Mesenchymal stem cell (in vitro differentiated cells and primary cell): ENCODE data around the gene MYB.

Experiments used
- DNase-seq: peaks from one replicate; pipeline ENCODE4 v3.0.0-alpha.2; 2013
- H2AFZ ChIP-seq: one replicate; pipeline ENCODE4 v1.6.1; 2013; ENCODE audit warnings: low read depth, mild to moderate bottlenecking, control low read depth, inconsistent platforms, low read length, moderate library complexity
- H2AK5ac ChIP-seq: 2 replicates; pipeline ENCODE4 v1.6.1; 2013; ENCODE audit warnings: low read length, moderate library complexity, mild to moderate bottlenecking, inconsistent platforms; ENCODE audit not compliant: severe bottlenecking
- H2BK120ac ChIP-seq: one replicate; pipeline ENCODE4 v1.6.1; 2013; ENCODE audit warnings: low read depth, mild to moderate bottlenecking, inconsistent platforms, low read length, moderate library complexity
- H2BK12ac ChIP-seq, 2 experiments: one replicate each; pipeline ENCODE4 v1.6.1; 2013; ENCODE audit warnings: inconsistent platforms in 2 of 2, low read length in 2 of 2, mild to moderate bottlenecking in 2 of 2, moderate library complexity in 2 of 2, control low read depth in 1 of 2
- H2BK15ac ChIP-seq: one replicate; pipeline ENCODE4 v1.6.1; 2013; ENCODE audit warnings: mild to moderate bottlenecking, low read depth, inconsistent platforms; ENCODE audit not compliant: poor library complexity, severe bottlenecking
- H2BK5ac ChIP-seq: 2 replicates; pipeline ENCODE4 v1.6.1; 2013; ENCODE audit warnings: low read depth, mild to moderate bottlenecking, low read length, control low read depth, inconsistent platforms; ENCODE audit not compliant: poor library complexity, severe bottlenecking
- H3K14ac ChIP-seq, 2 experiments: one replicate each; pipeline ENCODE4 v1.6.1; 2013; ENCODE audit warnings: inconsistent platforms in 2 of 2, low read length in 2 of 2, control low read depth in 1 of 2, mild to moderate bottlenecking in 1 of 2, moderate library complexity in 1 of 2
- H3K18ac ChIP-seq, 2 experiments: one replicate each; pipeline ENCODE4 v1.6.1; 2013; ENCODE audit warnings: inconsistent platforms in 2 of 2, low read length in 2 of 2, control low read depth in 1 of 2, low read depth in 1 of 2, mild to moderate bottlenecking in 1 of 2
- H3K23ac ChIP-seq, 2 experiments: one replicate each; pipeline ENCODE4 v1.6.1; 2013; ENCODE audit warnings: inconsistent platforms in 2 of 2, low read length in 2 of 2, mild to moderate bottlenecking in 2 of 2, moderate library complexity in 2 of 2, control low read depth in 1 of 2
- H3K27ac ChIP-seq: 2 replicates; pipeline ENCODE4 v1.5.1; 2013; ENCODE audit warnings: mild to moderate bottlenecking, moderate library complexity, low read length, control low read depth, inconsistent platforms; ENCODE audit not compliant: poor library complexity, severe bottlenecking
- H3K27me3 ChIP-seq, 2 experiments: 2 replicates each; pipeline versions ENCODE4 v1.6.1 to v1.7.0; 2013; ENCODE audit warnings: low read length in 2 of 2, mild to moderate bottlenecking in 2 of 2, moderate library complexity in 2 of 2, control low read depth in 1 of 2, inconsistent platforms in 1 of 2; ENCODE audit not compliant: control insufficient read depth in 1 of 2, insufficient read depth in 1 of 2
- H3K36me3 ChIP-seq, 2 experiments: 2 replicates each; pipeline versions ENCODE4 v1.6.1 to v1.7.0; 2013; ENCODE audit warnings: low read length in 2 of 2, control low read depth in 1 of 2, inconsistent platforms in 1 of 2, low read depth in 1 of 2, mild to moderate bottlenecking in 1 of 2; ENCODE audit not compliant: insufficient read depth in 2 of 2, control insufficient read depth in 1 of 2
- H3K4ac ChIP-seq, 2 experiments: one replicate each; pipeline ENCODE4 v1.6.1; 2013; ENCODE audit warnings: inconsistent platforms in 2 of 2, low read length in 2 of 2, mild to moderate bottlenecking in 2 of 2, moderate library complexity in 2 of 2, control low read depth in 1 of 2, low read depth in 1 of 2
- H3K4me1 ChIP-seq: 2 replicates; pipeline ENCODE4 v1.6.1; 2013; ENCODE audit warnings: low read depth, low read length, control low read depth; ENCODE audit not compliant: control insufficient read depth, insufficient read depth
- H3K4me2 ChIP-seq: 2 replicates; pipeline ENCODE4 v1.6.1; 2013; ENCODE audit warnings: low read length, mild to moderate bottlenecking, inconsistent platforms; ENCODE audit not compliant: poor library complexity, severe bottlenecking
- H3K4me3 ChIP-seq, 2 experiments: 2 replicates each; pipeline versions ENCODE4 v1.5.1 to v1.7.0; 2013; ENCODE audit warnings: low read length in 2 of 2, mild to moderate bottlenecking in 2 of 2, control low read depth in 1 of 2, low read depth in 1 of 2; ENCODE audit not compliant: insufficient read depth in 1 of 2
- H3K79me1 ChIP-seq: replicated peaks from 2 replicates; pipeline ENCODE4 v1.6.1; 2013; ENCODE audit warnings: mild to moderate bottlenecking, control low read depth, low read length, inconsistent platforms; ENCODE audit not compliant: poor library complexity, severe bottlenecking
- H3K9ac ChIP-seq: 2 replicates; pipeline ENCODE4 v1.7.0; 2013; ENCODE audit warnings: mild to moderate bottlenecking, low read length, moderate library complexity
- H3K9me3 ChIP-seq: 2 replicates; pipeline ENCODE4 v1.7.0; 2013; ENCODE audit warnings: mild to moderate bottlenecking, low read length; ENCODE audit not compliant: control insufficient read depth
- H4K8ac ChIP-seq: one replicate; pipeline ENCODE4 v1.6.1; 2013; ENCODE audit warnings: inconsistent platforms, mild to moderate bottlenecking, low read length, moderate library complexity
- H4K91ac ChIP-seq: one replicate; pipeline ENCODE4 v1.6.1; 2013; ENCODE audit warnings: mild to moderate bottlenecking, low read length, inconsistent platforms
- WGBS: methylation state at CpG from one replicate; pipeline ENCODE4 v1.1.7; 2013; ENCODE audit warnings: mixed read lengths; 5-methylcytosine and 5-hydroxymethylcytosine counted together

MYB gene

DNA sequence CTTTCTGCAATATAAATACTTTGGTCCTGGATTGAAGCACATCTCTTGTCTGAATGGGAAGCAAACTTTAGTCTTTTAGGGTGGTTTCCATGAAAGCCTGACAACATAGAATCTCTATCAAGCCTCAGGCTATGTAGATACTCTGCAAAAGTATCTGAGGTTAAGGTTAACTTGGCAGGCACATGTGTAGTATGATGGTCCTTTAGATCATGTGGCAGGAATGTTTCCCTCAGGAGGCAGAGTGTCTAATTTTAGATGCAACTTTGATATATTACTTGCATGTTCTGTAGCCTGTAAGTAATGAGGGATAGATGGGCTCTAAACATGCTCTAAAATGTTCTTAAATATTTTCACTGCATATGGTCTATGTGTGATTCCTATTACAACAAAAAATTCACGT, 8.2 kb downstream of the MYB start:
- Histone ChIP-seq H2BK5ac (no peak overlapping the region), H3K4ac (no peak overlapping the region), H3K9ac (no peak overlapping the region), H3K9me3 (no peaks in the 10 kb centered on the region), H4K8ac (no peak overlapping the region), H4K91ac (no peak overlapping the region), H3K27ac (no peak overlapping the region), H3K14ac (no peak overlapping the region), H3K18ac (no peak overlapping the region), H2BK12ac (no peak overlapping the region), H3K23ac (no peak overlapping the region), H2BK120ac (no peak overlapping the region), H2AK5ac (no peak overlapping the region), H3K27me3 (peaks cover 0 to 3% of the 10 kb centered on the region in 2 experiments), H3K4me3 (no peak overlapping the region), H3K36me3 (no peaks in the 10 kb centered on the region), H3K4me1 (no peaks in the 10 kb centered on the region), H2BK15ac (no peak overlapping the region), H2AFZ (no peak overlapping the region), H3K79me1 (no peaks in the 10 kb centered on the region), H3K4me2 (no peak overlapping the region)
- WGBS, result 100% methylated on average over 1 of the region's 1 CpG
- DNase-seq, result no peak

DNA sequence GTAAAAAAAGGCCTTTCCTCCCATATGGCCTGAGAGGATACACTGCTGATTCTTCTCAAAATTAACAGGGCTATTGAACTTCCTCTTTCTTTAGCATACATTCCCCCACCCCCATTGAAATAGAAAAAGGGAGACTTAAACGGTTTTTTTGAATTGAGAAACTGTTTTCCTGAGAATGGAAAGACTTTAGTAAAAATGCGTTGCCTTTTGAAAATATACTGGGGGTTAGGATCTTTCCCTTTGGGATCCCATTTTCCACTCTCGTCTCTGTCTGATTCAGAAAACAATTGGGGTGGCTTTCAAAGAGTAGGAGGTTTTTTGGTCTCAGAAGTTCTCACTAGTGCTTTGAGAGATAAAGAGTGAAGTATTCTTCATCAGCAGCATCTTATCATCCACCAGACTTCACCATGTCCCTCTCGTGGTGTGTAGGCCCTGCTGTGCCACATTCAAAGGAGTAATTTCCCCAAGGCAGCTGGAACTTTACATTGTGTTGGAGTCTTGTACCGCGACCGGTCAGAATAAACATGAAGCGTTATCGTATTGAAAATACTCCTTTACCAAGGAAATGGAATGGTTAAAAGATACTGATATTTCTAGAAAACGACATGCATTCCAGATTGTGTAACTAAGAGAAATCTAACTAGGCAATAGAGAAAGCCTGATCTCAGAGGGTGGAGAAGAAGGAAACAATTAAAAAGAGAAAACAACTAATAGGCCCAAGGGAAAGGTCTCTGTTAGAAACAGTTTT, 10.6 kb downstream of the MYB start:
- 93% methylated on average over 7 of the region's 10 CpGs for WGBS
- no peak overlapping the region for H3K4me2 ChIP-seq

DNA sequence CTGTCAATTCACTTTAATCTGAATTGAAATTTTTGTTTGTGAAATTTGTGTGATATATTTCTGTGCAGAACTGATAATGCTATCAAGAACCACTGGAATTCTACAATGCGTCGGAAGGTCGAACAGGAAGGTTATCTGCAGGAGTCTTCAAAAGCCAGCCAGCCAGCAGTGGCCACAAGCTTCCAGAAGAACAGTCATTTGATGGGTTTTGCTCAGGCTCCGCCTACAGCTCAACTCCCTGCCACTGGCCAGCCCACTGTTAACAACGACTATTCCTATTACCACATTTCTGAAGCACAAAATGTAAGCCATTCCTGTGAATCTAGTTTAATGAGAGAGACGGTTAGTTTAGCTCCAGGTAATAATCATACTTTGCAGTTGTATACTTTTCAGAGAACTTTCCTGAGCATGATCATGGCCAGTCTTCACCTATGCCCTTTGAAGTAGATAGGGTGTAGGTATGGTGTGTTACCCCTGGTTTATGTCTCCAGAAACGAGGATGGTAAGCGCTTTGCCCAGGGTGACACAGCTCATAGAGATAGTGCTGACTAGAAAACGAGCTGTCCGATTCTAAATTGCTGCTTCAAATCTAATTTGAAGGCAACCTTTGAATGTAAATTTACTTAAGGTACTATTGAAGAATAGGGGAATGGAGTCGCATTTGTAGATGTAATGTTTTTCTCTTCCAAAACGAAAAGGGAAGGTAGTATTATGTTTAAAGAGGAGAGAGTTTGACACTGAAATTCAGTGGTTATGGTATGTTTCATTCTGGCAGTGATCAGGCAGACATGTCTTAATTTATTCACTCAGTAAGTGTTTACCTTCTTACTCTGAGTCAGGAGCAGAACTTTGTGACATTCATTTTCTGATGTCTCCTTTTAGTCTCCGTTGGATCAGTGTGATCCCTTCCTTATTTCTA, 11.4 kb downstream of the MYB start:
- Histone ChIP-seq H3K9ac (no peak overlapping the region), H2BK5ac (no peak overlapping the region), H3K23ac (no peak overlapping the region), H4K91ac (no peak overlapping the region), H2BK12ac (no peak overlapping the region), H2AK5ac (no peak overlapping the region), H3K18ac (no peak overlapping the region), H2BK120ac (no peak overlapping the region), H3K4me2 (no peak overlapping the region), H3K27ac (no peak overlapping the region), H3K14ac (no peak overlapping the region), H3K27me3 (no peaks in the 10 kb centered on the region), H3K36me3 (no peaks in the 10 kb centered on the region), H2BK15ac (no peak overlapping the region), H3K4ac (no peak overlapping the region), H4K8ac (no peak overlapping the region), H3K4me3 (no peak overlapping the region), H2AFZ (no peak overlapping the region), H3K4me1 (no peaks in the 10 kb centered on the region), H3K79me1 (no peaks in the 10 kb centered on the region), H3K9me3 (no peaks in the 10 kb centered on the region)
- DNase-seq, result no peak
- 95% methylated on average over 11 of the region's 13 CpGs for WGBS

More for the DNA sequence above, 10.6 kb downstream of the MYB start:
- Histone ChIP-seq H3K4me1 (no peaks in the 10 kb centered on the region), H2BK15ac (no peak overlapping the region), H2BK120ac (no peak overlapping the region), H3K9ac (no peak overlapping the region), H3K9me3 (no peaks in the 10 kb centered on the region), H4K91ac (no peak overlapping the region), H2AFZ (no peak overlapping the region), H3K36me3 (no peaks in the 10 kb centered on the region), H3K27ac (no peak overlapping the region), H3K14ac (no peak overlapping the region), H2AK5ac (no peak overlapping the region), H3K23ac (no peak overlapping the region), H3K4me3 (no peak overlapping the region), H3K79me1 (no peaks in the 10 kb centered on the region), H2BK12ac (no peak overlapping the region), H3K4ac (no peak overlapping the region), H3K18ac (no peak overlapping the region), H4K8ac (no peak overlapping the region), H2BK5ac (no peak overlapping the region), H3K27me3 (no peaks in the 10 kb centered on the region)
- no peak for DNase-seq

DNA sequence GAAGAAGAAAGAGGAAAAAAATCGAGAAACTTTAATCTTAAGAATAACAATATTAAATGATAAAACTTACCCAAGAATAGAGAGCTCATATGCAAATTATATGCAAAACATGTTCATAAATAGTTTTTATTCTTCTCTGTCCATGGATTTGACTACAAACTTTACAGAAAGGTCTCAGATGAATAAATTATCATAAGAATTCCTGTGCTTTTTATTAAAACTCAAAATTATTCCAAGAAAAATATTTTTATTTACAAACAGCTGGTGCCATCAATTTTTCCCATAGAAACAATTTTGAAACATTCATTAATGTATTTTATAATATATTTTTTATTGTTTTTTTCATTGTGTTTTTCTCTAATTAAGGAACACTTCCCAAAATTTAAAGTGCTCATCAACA, 12.1 kb downstream of the MYB start:
- Histone ChIP-seq H3K27ac (no peak overlapping the region), H3K23ac (no peak overlapping the region), H2AK5ac (no peak overlapping the region), H3K9ac (no peak overlapping the region), H3K9me3 (no peaks in the 10 kb centered on the region), H2AFZ (no peak overlapping the region), H3K36me3 (no peaks in the 10 kb centered on the region), H3K79me1 (no peaks in the 10 kb centered on the region), H4K91ac (no peak overlapping the region), H3K4me2 (no peak overlapping the region), H3K4me1 (no peaks in the 10 kb centered on the region), H2BK12ac (no peak overlapping the region), H2BK120ac (no peak overlapping the region), H3K27me3 (no peaks in the 10 kb centered on the region), H3K4ac (no peak overlapping the region), H4K8ac (no peak overlapping the region), H3K4me3 (no peak overlapping the region), H2BK15ac (no peak overlapping the region), H2BK5ac (no peak overlapping the region), H3K18ac (no peak overlapping the region), H3K14ac (no peak overlapping the region)
- WGBS, result no CpG with 5 or more reads among the region's 1 CpG
- DNase-seq, result no peak
